ENCODE data around the gene CNDP2.
"Not testable (repeated sequence)": the region's sequence is repeated elsewhere in the genome, so short reads cannot be mapped to it uniquely, and the experiment has no call there.

CNDP2 gene

GRCh38 chr18:74473976-74474640 lies 22.1 kb upstream of the CNDP2 start:
- no peak for DNase-seq

- DNase-seq, result peak in 1 of 3 experiments; percentile 23
Observed at GRCh38 chr18:74476140-74476539, 20.0 kb upstream of the CNDP2 start.

DNA sequence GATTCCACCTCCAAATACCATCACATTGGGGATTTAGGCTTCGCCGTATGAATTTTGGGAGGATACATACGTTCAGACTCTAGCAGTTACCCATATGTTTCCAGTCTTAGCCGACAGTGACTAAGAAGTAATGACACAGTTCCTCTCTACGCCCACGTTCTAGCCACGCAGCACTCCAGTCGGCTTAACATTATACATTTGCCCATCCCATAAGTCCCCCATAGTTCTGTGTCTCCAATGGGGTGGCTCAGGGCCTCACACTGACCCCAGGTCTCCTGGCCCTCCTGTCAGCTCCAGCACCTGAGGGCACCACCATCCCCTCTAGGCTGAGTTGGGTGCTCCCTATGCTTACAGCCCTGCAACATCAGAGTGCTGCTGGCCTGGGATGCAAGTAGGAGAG lies 18.4 kb upstream of the CNDP2 start:
- DNase-seq, result no peak

- DNase-seq, result no peak
Observed at GRCh38 chr18:74478316-74478715, 17.8 kb upstream of the CNDP2 start.

GRCh38 chr18:74478880-74479279 lies 17.3 kb upstream of the CNDP2 start:
- DNase-seq, result no peak

GRCh38 chr18:74479486-74480148 lies 16.5 kb upstream of the CNDP2 start:
- DNase-seq, result no peak

GRCh38 chr18:74480149-74480651 lies 16.0 kb upstream of the CNDP2 start:
- no peak for DNase-seq

DNA sequence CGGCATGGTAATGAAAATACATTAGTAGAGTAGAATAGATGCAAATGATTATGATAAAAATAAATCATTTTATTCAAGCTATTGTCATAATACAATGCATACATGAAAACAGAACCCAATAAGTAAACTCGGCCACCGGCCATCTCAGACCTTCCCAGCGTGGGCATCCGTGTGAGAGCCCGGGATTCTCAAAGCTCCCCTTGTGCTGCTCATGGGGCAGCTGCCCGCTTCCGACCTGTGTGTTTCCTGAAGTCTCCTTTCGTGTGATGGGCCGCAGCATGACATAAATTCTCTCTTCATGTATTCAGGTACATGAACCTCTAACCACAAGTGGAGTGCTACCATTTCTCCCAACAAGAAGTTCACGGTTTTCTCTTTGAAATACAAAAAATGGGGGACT lies 13.5 kb upstream of the CNDP2 start:
- DNase-seq, result no peak

DNA sequence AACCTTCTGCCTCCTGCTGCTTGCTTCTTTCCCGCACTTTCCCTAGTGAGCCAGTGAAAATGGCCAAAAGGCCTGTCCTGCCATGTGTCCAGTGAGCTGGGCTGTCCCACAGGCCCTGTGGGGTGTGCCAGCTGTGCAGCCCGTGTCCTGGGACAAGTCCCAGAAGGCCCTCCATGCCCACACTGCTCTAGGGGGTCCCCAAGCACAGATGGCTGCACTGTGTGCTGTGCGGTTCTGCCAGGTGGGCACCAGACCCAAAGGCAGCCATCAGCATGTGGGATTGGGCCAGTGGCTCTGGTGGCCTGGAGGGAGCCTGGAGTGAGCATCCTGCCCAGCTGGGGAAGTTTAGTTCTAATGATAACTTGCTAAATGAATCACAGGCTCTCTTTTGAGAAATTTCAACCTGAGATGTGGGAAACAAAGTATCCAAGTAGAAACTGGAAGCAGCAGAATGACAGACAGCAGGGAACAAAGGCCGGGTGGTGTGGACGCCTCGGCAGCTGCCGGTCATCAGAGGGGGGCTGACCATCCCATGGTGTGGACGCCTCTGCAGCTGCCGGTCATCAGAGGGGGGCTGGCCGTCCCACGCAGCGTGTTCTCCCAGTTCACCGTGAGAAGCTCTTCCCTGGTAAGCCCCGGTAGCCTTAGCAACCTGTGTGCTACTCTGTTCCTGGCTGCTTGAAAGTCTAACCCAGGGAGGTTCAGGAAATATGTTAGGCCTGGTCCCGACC lies 9.9 kb upstream of the CNDP2 start:
- DNase-seq, result peak in 2 of 3 experiments; percentile 17 to 56

DNA sequence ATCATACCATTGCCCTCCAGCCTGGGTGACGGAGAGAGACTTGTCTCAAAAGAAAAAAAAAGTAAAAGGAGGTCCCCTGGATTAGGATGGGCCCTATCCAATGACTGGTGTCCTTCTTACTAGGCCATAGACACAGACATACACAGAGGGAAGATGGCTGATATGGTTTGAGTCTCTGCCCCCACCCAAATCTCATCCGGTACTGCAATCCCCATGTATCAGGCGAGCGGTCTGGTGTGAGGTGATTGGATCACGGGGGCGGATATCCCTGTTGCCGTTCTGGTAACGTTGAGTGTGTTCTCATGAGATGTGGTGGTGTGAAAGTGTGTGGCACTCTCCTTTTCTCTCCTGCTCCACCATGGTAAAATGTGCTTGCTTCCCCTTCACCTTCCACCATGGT lies 7.8 kb upstream of the CNDP2 start:
- no peak for DNase-seq

DNA sequence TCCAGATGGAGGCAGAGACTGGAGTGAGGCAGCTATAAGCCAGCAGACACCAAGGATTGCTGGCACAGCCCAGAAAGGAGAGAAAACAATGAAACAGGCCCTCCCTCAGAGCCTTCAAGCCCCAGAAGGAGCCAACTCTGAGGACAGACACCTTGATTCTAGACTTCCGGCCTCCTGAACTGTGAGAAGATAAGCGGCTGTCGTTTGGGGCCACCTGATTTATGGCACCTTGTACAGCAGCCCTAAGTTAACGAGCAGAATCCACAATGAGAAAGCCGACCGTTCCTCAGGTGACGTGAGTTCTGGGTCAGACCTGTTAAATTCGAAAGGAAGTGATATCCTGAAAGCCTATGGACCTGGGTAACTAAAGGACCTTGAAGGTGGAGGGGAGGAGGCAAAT lies 7.3 kb upstream of the CNDP2 start:
- no peak for DNase-seq

DNA sequence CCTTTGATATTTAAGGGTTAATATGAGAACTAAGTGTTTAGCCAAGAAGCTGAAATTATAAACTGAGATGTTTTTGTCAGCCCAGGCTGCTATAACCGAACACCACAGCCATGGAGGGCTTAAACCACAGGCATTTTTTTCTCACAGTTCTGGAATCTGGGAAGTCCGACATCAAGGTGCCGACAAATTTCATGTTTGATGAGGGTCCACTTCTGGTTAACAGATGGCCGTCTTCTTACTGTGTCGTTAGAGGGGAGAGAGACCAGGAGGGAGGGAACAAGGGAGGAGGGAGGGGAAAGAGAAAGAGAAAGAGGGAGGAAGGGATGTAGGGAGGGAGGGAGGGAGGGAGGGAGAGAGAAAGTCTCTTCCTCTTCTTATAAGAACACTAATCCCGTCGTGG lies 6.5 kb upstream of the CNDP2 start:
- no peak for DNase-seq

DNA sequence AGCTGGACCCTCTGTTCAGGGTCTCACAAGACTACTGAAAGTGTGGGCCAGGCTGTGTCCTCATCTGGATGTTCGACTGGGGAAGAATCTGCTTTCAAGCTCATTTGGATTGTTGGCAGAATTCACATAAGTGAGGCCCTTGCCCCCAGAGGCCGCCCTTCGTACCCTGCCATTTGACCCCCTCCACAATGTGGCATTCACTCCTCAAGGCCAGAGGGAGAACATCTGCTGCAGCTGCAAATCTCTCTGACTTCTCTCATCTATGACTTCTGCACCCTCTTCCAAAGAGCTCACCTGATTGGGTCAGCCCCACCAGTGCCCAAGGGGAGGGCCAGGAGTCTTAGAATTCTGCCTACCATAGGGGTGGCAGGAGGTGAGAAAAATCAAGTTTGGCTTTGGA lies 3.9 kb upstream of the CNDP2 start:
- DNase-seq, result no peak

DNA sequence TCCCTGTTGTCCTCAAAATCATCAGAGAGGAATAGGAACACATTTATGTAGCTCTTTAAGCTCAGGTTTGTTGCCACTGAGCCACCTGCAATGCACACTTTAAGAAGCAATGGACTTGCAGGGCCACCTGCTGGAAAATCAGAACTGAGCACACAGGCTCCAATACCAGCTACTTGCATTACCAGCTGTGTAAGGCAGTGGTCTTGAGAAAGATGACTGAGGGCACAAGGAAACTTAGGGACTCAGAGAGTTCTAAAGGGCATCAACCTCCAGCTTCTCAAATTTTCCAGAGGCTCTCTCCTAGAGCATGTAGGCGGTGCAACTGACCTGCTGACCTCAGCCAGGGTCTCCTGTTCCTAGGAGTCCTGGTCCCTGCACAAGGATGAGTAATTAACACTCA lies 2.5 kb upstream of the CNDP2 start:
- peak; percentile 25 to 90 (median 71) for DNase-seq

GRCh38 chr18:74494514-74494913 lies 1.6 kb upstream of the CNDP2 start:
- DNase-seq, result no peak

DNA sequence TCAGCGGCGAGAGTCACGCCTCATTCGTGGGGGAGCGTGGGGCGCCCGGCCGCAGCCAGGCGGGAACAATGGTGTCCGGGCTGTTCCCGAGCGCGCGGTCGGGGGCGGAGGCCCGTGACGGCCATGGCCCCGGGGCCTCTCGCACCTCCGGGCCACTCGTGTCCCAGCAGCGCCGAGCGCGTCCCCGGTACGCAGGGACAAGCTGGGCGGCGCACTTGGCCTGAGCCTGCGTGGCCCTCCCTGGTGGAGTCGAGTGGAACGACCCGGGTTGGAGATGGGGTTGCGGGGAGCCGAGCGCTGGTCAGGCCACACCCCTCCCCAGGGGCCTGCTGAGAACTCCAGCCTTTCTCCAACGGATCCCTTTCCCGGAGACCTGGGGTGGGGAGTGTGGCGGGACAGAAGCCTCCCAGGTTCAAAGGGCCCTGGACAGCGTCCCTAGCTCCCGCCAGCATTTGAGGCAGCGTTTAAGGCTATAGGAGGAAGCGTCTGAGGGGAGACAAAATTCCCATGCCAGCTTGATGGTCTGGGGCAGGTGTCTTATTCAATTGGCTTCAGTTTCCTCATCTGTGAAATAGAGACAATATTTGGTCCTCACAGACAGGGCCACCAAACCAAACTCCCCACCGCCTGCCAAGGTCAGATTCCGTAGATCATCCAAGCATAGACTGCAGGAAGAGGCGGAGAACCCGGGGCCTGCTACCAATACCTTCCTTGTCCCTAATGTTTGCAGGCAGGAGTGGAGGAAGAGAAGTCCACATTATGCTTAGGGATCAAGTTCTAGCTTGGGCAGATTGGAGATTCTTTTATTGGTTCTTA lies 553 bp downstream of the CNDP2 start:
- peak in 2 of 3 experiments; percentile 19 to 90 for DNase-seq

GRCh38 chr18:74497324-74497676 lies 1.1 kb downstream of the CNDP2 start:
- no peak for DNase-seq

GRCh38 chr18:74497778-74498177 lies 1.6 kb downstream of the CNDP2 start:
- DNase-seq, result no peak

GRCh38 chr18:74498712-74499627 lies 2.8 kb downstream of the CNDP2 start:
- peak in 1 of 3 experiments; percentile 68 for DNase-seq

DNA sequence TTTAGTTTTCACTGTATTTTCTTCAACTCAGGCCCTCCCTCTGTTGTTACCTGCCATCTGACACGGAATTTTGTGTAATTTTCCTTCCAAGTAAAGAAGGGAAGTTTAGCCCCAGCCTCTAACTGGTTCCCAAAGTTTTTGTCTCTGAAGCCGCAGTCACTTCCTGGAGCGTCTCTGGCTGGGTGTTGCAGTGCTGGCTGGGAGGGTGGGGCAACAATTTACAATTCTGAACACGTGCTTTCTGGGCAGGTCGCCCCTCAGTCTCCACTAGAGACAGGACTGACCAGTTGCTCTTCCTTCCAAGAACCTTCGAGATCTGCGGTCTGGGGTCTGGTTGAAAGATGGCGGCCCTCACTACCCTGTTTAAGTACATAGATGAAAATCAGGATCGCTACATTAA lies 3.5 kb downstream of the CNDP2 start:
- DNase-seq, result no peak

- no peak for DNase-seq
Observed at GRCh38 chr18:74500372-74500771, 4.2 kb downstream of the CNDP2 start.

GRCh38 chr18:74500774-74501173 lies 4.6 kb downstream of the CNDP2 start:
- DNase-seq, result not testable (repeated sequence)

Data from NCI-H1417 (cell line).